ENCODE measurements around the gene STX8.
"Not testable (repeated sequence)": the region's sequence is repeated elsewhere in the genome, so short reads cannot be mapped to it uniquely, and the experiment has no call there.

The STX8 gene

GRCh38 chr17:9258115-9259015, 317.3 kb downstream of the STX8 start:
- H3K4me1 ChIP-seq (ENCODE audit: insufficient read depth, low read length), result peaks cover 27% of the 10 kb centered on the region
- H3K36me3 ChIP-seq (ENCODE audit: insufficient read depth, low read length), result no peaks in the 10 kb centered on the region
- H3K9me3 ChIP-seq (ENCODE audit: control insufficient read depth, insufficient read depth, low read length), result no peaks in the 10 kb centered on the region
- no peak overlapping the region for H3K9ac ChIP-seq (ENCODE audit: low read depth, low read length)

- H3K9ac ChIP-seq (ENCODE audit: low read depth, low read length); H3K36me3 ChIP-seq (ENCODE audit: insufficient read depth, low read length); H3K9me3 ChIP-seq (ENCODE audit: control insufficient read depth, insufficient read depth, low read length): not testable (repeated sequence)
- peaks cover 27% of the 10 kb centered on the region for H3K4me1 ChIP-seq (ENCODE audit: insufficient read depth, low read length)
These were observed 318.0 kb downstream of the STX8 start for GRCh38 chr17:9257630-9257965.

GRCh38 chr17:9256751-9257629, 318.6 kb downstream of the STX8 start:
- Histone ChIP-seq H3K4me1 (ENCODE audit: insufficient read depth, low read length) (peaks cover 27% of the 10 kb centered on the region), H3K9ac (ENCODE audit: low read depth, low read length) (no peak overlapping the region), H3K36me3 (ENCODE audit: insufficient read depth, low read length) (no peaks in the 10 kb centered on the region), H3K9me3 (ENCODE audit: control insufficient read depth, insufficient read depth, low read length) (no peaks in the 10 kb centered on the region)

- Histone ChIP-seq H3K9ac (ENCODE audit: low read depth, low read length) (no peak overlapping the region), H3K9me3 (ENCODE audit: control insufficient read depth, insufficient read depth, low read length) (no peaks in the 10 kb centered on the region), H3K36me3 (ENCODE audit: insufficient read depth, low read length) (no peaks in the 10 kb centered on the region), H3K4me1 (ENCODE audit: insufficient read depth, low read length) (peaks cover 23% of the 10 kb centered on the region)
These were observed 319.3 kb downstream of the STX8 start for GRCh38 chr17:9256361-9256750.

- H3K36me3 ChIP-seq (ENCODE audit: insufficient read depth, low read length), result no peaks in the 10 kb centered on the region
- no peaks in the 10 kb centered on the region for H3K9me3 ChIP-seq (ENCODE audit: control insufficient read depth, insufficient read depth, low read length)
- peaks cover 22% of the 10 kb centered on the region for H3K4me1 ChIP-seq (ENCODE audit: insufficient read depth, low read length)
- no peak overlapping the region for H3K9ac ChIP-seq (ENCODE audit: low read depth, low read length)
These were observed 319.8 kb downstream of the STX8 start for GRCh38 chr17:9255833-9256232.

- no peaks in the 10 kb centered on the region for H3K36me3 ChIP-seq (ENCODE audit: insufficient read depth, low read length)
- H3K9me3 ChIP-seq (ENCODE audit: control insufficient read depth, insufficient read depth, low read length), result no peaks in the 10 kb centered on the region
- no peak overlapping the region for H3K9ac ChIP-seq (ENCODE audit: low read depth, low read length)
- peaks cover 22% of the 10 kb centered on the region for H3K4me1 ChIP-seq (ENCODE audit: insufficient read depth, low read length)
These were observed 320.8 kb downstream of the STX8 start for GRCh38 chr17:9254841-9255240.

- Histone ChIP-seq H3K9me3 (ENCODE audit: control insufficient read depth, insufficient read depth, low read length) (no peaks in the 10 kb centered on the region), H3K9ac (ENCODE audit: low read depth, low read length) (no peak overlapping the region), H3K36me3 (ENCODE audit: insufficient read depth, low read length) (no peaks in the 10 kb centered on the region), H3K4me1 (ENCODE audit: insufficient read depth, low read length) (peaks cover 11% of the 10 kb centered on the region)
These were observed 322.3 kb downstream of the STX8 start for GRCh38 chr17:9253308-9253707.

- Histone ChIP-seq H3K9ac (ENCODE audit: low read depth, low read length) (no peak overlapping the region), H3K4me1 (ENCODE audit: insufficient read depth, low read length) (no peaks in the 10 kb centered on the region), H3K9me3 (ENCODE audit: control insufficient read depth, insufficient read depth, low read length) (no peaks in the 10 kb centered on the region), H3K36me3 (ENCODE audit: insufficient read depth, low read length) (no peaks in the 10 kb centered on the region)
These were observed 324.3 kb downstream of the STX8 start for GRCh38 chr17:9251273-9251672.

- no peaks in the 10 kb centered on the region for H3K9me3 ChIP-seq (ENCODE audit: control insufficient read depth, insufficient read depth, low read length)
- H3K4me1 ChIP-seq (ENCODE audit: insufficient read depth, low read length), result peaks cover 2% of the 10 kb centered on the region; the same call in 1 of the 2 replicates
- no peaks in the 10 kb centered on the region for H3K36me3 ChIP-seq (ENCODE audit: insufficient read depth, low read length)
- no peak overlapping the region for H3K9ac ChIP-seq (ENCODE audit: low read depth, low read length)
These were observed 326.2 kb downstream of the STX8 start for GRCh38 chr17:9249245-9249953.

GRCh38 chr17:9247401-9247938, 328.1 kb downstream of the STX8 start:
- H3K4me1 ChIP-seq (ENCODE audit: insufficient read depth, low read length), result peaks cover 5% of the 10 kb centered on the region; the same call in 1 of the 2 replicates
- no peak overlapping the region for H3K9ac ChIP-seq (ENCODE audit: low read depth, low read length)
- H3K9me3 ChIP-seq (ENCODE audit: control insufficient read depth, insufficient read depth, low read length), result no peaks in the 10 kb centered on the region
- H3K36me3 ChIP-seq (ENCODE audit: insufficient read depth, low read length), result no peaks in the 10 kb centered on the region

GRCh38 chr17:9244066-9245052, 331.3 kb downstream of the STX8 start:
- H3K9ac ChIP-seq (ENCODE audit: low read depth, low read length), result no peak overlapping the region
- H3K4me1 ChIP-seq (ENCODE audit: insufficient read depth, low read length), result peaks cover 17% of the 10 kb centered on the region; the same call in 1 of the 2 replicates
- no peaks in the 10 kb centered on the region for H3K9me3 ChIP-seq (ENCODE audit: control insufficient read depth, insufficient read depth, low read length)
- no peaks in the 10 kb centered on the region for H3K36me3 ChIP-seq (ENCODE audit: insufficient read depth, low read length)

- no peaks in the 10 kb centered on the region for H3K9me3 ChIP-seq (ENCODE audit: control insufficient read depth, insufficient read depth, low read length)
- H3K9ac ChIP-seq (ENCODE audit: low read depth, low read length), result no peak overlapping the region
- H3K4me1 ChIP-seq (ENCODE audit: insufficient read depth, low read length), result peaks cover 24% of the 10 kb centered on the region; the same call in 1 of the 2 replicates
- no peaks in the 10 kb centered on the region for H3K36me3 ChIP-seq (ENCODE audit: insufficient read depth, low read length)
These were observed 332.6 kb downstream of the STX8 start for GRCh38 chr17:9242983-9243382.

- Histone ChIP-seq H3K4me1 (ENCODE audit: insufficient read depth, low read length) (peaks cover 24% of the 10 kb centered on the region; the same call in 1 of the 2 replicates), H3K9me3 (ENCODE audit: control insufficient read depth, insufficient read depth, low read length) (no peaks in the 10 kb centered on the region), H3K9ac (ENCODE audit: low read depth, low read length) (no peak overlapping the region), H3K36me3 (ENCODE audit: insufficient read depth, low read length) (no peaks in the 10 kb centered on the region)
These were observed 333.1 kb downstream of the STX8 start for GRCh38 chr17:9242497-9242881.

Data from ES-I3 (cell line).